ENCODE data around the gene PCDHGB7.
"Not testable (repeated sequence)": the region's sequence is repeated elsewhere in the genome, so short reads cannot be mapped to it uniquely, and the experiment has no call there.

The PCDHGB7 gene

DNA sequence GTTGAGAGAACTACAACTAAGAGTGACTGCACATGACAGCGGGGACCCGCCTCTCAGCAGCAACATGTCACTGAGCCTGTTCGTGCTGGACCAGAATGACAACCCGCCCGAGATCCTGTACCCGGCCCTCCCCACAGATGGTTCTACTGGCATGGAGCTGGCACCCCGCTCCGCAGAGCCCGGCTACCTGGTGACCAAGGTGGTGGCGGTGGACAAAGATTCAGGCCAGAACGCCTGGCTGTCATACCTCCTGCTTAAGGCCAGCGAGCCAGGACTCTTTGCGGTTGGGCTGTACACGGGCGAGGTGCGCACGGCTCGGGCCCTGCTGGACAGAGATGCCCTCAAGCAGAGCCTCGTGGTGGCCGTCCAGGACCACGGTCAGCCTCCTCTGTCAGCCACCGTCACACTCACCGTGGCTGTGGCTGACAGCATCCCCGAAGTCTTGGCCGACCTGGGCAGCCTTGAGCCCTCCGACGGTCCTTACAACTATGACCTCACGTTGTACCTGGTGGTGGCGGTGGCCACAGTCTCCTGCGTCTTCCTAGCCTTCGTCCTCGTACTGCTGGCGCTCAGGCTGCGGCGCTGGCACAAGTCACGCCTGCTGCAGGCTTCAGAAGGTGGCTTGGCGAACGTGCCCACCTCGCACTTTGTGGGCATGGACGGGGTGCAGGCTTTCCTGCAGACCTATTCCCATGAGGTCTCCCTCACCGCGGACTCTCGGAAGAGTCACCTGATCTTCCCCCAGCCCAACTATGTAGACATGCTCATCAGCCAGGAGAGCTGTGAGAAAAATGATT lies 32.8 kb upstream of the PCDHGB7 start:
- FAIRE-seq (no peak), DNase-seq (ENCODE audit: insufficient read length, low spot score) (no peak)
- no peak for TF ChIP-seq POLR2AphosphoS5 (IDR thresholded peaks at IDR 0.05; ENCODE audit: low read depth, low read length)
- no peak for TF ChIP-seq TAF1 (IDR thresholded peaks at IDR 0.05; ENCODE audit: low read depth, low read length)
- no peak for TF ChIP-seq POU2F2 (IDR thresholded peaks at IDR 0.05; ENCODE audit: low read depth, low read length)
- no peak for TF ChIP-seq SPI1 (IDR thresholded peaks at IDR 0.05; ENCODE audit: low read depth, low read length)
- no peak for TF ChIP-seq PAX5 (IDR thresholded peaks at IDR 0.05; ENCODE audit: insufficient read depth, low read length, severe bottlenecking)
- no peak for TF ChIP-seq POLR2A (IDR thresholded peaks at IDR 0.05; ENCODE audit: low read depth, low read length)

DNA sequence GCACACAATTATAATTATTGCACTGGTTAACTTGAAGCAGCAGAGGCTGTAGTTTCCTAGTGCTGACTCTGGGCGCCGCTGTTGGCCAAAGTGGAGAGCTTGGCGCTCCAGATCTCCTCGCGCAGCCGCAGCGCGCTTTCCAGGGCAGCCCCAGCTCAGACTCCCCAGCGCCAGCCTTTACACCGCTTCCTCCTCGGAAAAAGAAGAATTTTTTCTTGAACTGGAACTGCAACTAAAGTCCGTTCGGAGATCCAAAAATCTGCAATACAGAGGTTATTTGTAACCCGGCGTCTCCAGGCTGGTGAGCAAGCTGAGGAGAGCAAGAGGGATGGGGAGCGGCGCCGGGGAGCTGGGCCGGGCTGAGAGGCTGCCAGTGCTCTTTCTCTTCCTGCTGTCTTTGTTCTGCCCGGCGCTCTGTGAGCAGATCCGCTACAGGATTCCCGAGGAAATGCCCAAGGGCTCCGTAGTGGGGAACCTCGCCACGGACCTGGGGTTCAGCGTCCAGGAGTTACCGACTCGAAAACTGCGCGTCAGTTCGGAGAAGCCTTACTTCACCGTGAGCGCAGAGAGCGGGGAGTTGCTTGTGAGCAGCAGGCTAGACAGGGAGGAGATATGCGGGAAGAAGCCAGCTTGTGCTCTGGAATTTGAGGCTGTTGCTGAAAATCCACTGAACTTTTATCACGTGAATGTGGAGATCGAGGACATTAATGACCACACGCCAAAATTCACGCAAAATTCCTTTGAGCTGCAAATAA lies 29.7 kb upstream of the PCDHGB7 start, which contains the start of gene PCDHGB4:
TSS of gene PCDHGB4 (plus strand) at position 142 of the 755 bp plus-strand sequence. CDS start at position 329, 187 bp downstream.
- DNase-seq (ENCODE audit: insufficient read length, low spot score); FAIRE-seq: not testable (repeated sequence)

DNA sequence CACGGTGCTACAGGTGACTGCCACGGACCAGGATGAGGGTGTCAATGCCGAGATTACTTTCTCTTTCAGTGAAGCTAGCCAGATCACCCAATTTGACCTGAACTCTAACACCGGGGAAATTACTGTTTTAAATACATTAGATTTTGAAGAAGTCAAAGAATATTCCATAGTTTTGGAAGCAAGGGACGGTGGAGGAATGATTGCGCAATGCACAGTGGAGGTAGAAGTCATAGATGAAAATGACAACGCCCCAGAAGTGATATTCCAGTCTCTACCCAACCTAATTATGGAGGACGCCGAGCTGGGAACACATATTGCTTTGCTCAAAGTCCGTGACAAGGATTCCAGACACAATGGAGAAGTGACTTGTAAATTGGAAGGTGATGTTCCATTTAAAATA lies 28.8 kb upstream of the PCDHGB7 start:
- no peak for FAIRE-seq
- DNase-seq (ENCODE audit: insufficient read length, low spot score) = no peak
- TF ChIP-seq SPI1 (IDR thresholded peaks at IDR 0.05; ENCODE audit: low read depth, low read length) = no peak
- no peak for TF ChIP-seq PAX5 (IDR thresholded peaks at IDR 0.05; ENCODE audit: insufficient read depth, low read length, severe bottlenecking)

GRCh38 chr5:141389153-141390042 lies 28.1 kb upstream of the PCDHGB7 start:
- TF ChIP-seq TAF1 (IDR thresholded peaks at IDR 0.05; ENCODE audit: low read depth, low read length) (no peak), POLR2AphosphoS5 (IDR thresholded peaks at IDR 0.05; ENCODE audit: low read depth, low read length) (no peak), SPI1 (IDR thresholded peaks at IDR 0.05; ENCODE audit: low read depth, low read length) (no peak), POU2F2 (IDR thresholded peaks at IDR 0.05; ENCODE audit: low read depth, low read length) (no peak), PAX5 (IDR thresholded peaks at IDR 0.05; ENCODE audit: insufficient read depth, low read length, severe bottlenecking) (no peak), POLR2A (IDR thresholded peaks at IDR 0.05; ENCODE audit: low read depth, low read length) (no peak)
- no peak for FAIRE-seq
- DNase-seq (ENCODE audit: insufficient read length, low spot score) = no peak

- DNase-seq (ENCODE audit: insufficient read length, low spot score) (no peak), FAIRE-seq (no peak)
- TF ChIP-seq POU2F2 (IDR thresholded peaks at IDR 0.05; ENCODE audit: low read depth, low read length) (no peak), PAX5 (IDR thresholded peaks at IDR 0.05; ENCODE audit: insufficient read depth, low read length, severe bottlenecking) (no peak), POLR2AphosphoS5 (IDR thresholded peaks at IDR 0.05; ENCODE audit: low read depth, low read length) (no peak), POLR2A (IDR thresholded peaks at IDR 0.05; ENCODE audit: low read depth, low read length) (no peak), TAF1 (IDR thresholded peaks at IDR 0.05; ENCODE audit: low read depth, low read length) (no peak), SPI1 (IDR thresholded peaks at IDR 0.05; ENCODE audit: low read depth, low read length) (no peak)
Measured at GRCh38 chr5:141392429-141393198, 24.9 kb upstream of the PCDHGB7 start, which contains the start of gene PCDHGA8. TSS of gene PCDHGA8 (plus strand) at chr5:141392633. CDS start at chr5:141392814, 181 bp downstream.

GRCh38 chr5:141393267-141393666 lies 24.2 kb upstream of the PCDHGB7 start:
- DNase-seq (ENCODE audit: insufficient read length, low spot score) (no peak), FAIRE-seq (no peak)
- TF ChIP-seq POLR2A (IDR thresholded peaks at IDR 0.05; ENCODE audit: low read depth, low read length) (no peak), SPI1 (IDR thresholded peaks at IDR 0.05; ENCODE audit: low read depth, low read length) (no peak), PAX5 (IDR thresholded peaks at IDR 0.05; ENCODE audit: insufficient read depth, low read length, severe bottlenecking) (no peak), TAF1 (IDR thresholded peaks at IDR 0.05; ENCODE audit: low read depth, low read length) (no peak), POU2F2 (IDR thresholded peaks at IDR 0.05; ENCODE audit: low read depth, low read length) (no peak), POLR2AphosphoS5 (IDR thresholded peaks at IDR 0.05; ENCODE audit: low read depth, low read length) (no peak)

GRCh38 chr5:141394401-141395187 lies 22.9 kb upstream of the PCDHGB7 start:
- FAIRE-seq; DNase-seq (ENCODE audit: insufficient read length, low spot score): not testable (repeated sequence)

DNA sequence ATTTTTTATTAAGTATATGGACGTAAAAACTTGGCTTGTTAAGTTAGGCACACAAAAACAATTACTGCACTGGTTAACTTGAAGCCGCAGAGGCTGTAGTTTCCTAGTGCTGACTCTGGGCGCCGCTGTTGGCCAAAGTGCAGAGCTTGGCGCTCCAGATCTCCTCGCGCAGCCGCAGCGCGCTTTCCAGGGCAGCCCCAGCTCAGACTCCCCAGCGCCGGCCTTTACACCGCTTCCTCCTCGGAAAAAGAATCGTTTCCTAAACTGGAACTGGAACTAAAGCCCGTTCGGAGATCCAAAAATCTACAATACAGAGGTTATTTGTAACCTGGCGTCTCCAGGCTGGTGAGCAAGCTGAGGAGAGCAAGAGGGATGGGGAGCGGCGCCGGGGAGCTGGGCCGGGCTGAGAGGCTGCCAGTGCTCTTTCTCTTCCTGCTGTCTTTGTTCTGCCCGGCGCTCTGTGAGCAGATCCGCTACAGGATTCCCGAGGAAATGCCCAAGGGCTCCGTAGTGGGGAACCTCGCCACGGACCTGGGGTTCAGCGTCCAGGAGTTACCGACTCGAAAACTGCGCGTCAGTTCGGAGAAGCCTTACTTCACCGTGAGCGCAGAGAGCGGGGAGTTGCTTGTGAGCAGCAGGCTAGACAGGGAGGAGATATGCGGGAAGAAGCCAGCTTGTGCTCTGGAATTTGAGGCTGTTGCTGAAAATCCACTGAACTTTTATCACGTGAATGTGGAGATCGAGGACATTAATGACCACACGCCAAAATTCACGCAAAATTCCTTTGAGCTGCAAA lies 19.5 kb upstream of the PCDHGB7 start, which contains the start of gene PCDHGB5:
TSS of gene PCDHGB5 (plus strand) at position 192 of the 796 bp plus-strand sequence. CDS start at position 373, 181 bp downstream.
- not testable (repeated sequence) for FAIRE-seq

More for the DNA sequence above, 19.5 kb upstream of the PCDHGB7 start, which contains the start of gene PCDHGB5:
- not testable (repeated sequence) for DNase-seq (ENCODE audit: insufficient read length, low spot score)

Measured in GM12891 (cell line).